Peyer's patch (tissue), 4 donors: ENCODE results near the gene CNIH4. TPM values are rescaled to one million over a fixed set of nuclear protein-coding genes. Genes with fewer than 3 reads are reported as not detected.
"Not testable (repeated sequence)": the region's sequence is repeated elsewhere in the genome, so short reads cannot be mapped to it uniquely, and the experiment has no call there.

ENCODE experiments used
- DNase-seq, 3 donors: peaks; one replicate each; pipeline ENCODE4 v3.0.0-alpha.2; 2017 to 2019
- H3K27ac ChIP-seq, 4 donors: fragments of 200-600 bp; sonication (generic); one replicate each; pipeline ENCODE4 v1.5.1; 2016 to 2019
- H3K27me3 ChIP-seq, 2 donors: fragments of 200-600 bp; sonication (generic); one replicate each; pipeline ENCODE4 v1.5.1; 2019
- H3K36me3 ChIP-seq, 3 donors: fragments of 200-600 bp; sonication (generic); one replicate each; pipeline ENCODE4 v1.5.1; 2016 to 2019
- H3K4me1 ChIP-seq, 4 donors: fragments of 200-600 bp; sonication (generic); one replicate each; pipeline ENCODE4 v1.5.1; 2016 to 2019
- H3K4me3 ChIP-seq, 4 donors: fragments of 200-600 bp; sonication (generic); 1 replicate in 3 of 4; 2 replicates in 1 of 4; pipeline ENCODE4 v1.5.1; 2016 to 2019; ENCODE audit warnings: mild to moderate bottlenecking in 1 of 4
- H3K9me3 ChIP-seq, 4 donors: fragments of 200-600 bp; sonication (generic); one replicate each; pipeline ENCODE4 v1.5.1; 2016 to 2019; ENCODE audit warnings: mild to moderate bottlenecking in 1 of 4
- POLR2A ChIP-seq, 2 donors: fragments of 450-650 bp; IDR thresholded peaks; one replicate each; pipeline ENCODE4 v1.5.1; 2017; ENCODE audit warnings: antibody characterized with exemption in 2 of 2, mild to moderate bottlenecking in 2 of 2, moderate library complexity in 2 of 2
- total RNA-seq, 4 donors: library from RNA; depleted of rRNA; stranded (reverse); fragments of >200 nt; gene quantifications; one replicate each; pipeline ENCODE4 v1.1.0, GENCODE V29; 2016
- TF ChIP-seq, protein P1 (sequence below), 6 experiments: fragments of 450-650 bp in 4 of 6; fragments of 200-600 bp in 2 of 6; sonication (generic) in 1 of 6; IDR thresholded peaks; one replicate each; pipeline ENCODE4 v1.5.1; 2017 to 2019; ENCODE audit warnings: antibody characterized with exemption in 6 of 6, mild to moderate bottlenecking in 3 of 6, moderate library complexity in 1 of 6

CNIH4 gene
- total RNA-seq, 4 donors from 2014 or later, result 19.8 to 77.8 (median 47.0) TPM

DNA sequence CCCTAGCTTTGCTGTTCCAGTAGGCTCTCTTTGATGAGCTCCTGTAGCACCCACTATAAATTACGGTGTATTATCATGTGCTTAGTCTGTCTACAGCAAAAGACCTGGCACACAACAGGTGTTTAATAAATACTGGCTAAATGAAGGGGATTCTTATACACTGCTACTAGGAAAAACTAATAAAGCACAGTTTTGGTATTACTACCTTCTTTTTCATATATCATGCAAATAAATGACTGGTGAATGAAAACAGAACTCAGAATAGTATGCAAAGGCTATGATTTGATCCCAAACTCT lies 51.6 kb downstream of the CNIH4 start:
- DNase-seq, result no peak
- TF ChIP-seq, protein P1, sequence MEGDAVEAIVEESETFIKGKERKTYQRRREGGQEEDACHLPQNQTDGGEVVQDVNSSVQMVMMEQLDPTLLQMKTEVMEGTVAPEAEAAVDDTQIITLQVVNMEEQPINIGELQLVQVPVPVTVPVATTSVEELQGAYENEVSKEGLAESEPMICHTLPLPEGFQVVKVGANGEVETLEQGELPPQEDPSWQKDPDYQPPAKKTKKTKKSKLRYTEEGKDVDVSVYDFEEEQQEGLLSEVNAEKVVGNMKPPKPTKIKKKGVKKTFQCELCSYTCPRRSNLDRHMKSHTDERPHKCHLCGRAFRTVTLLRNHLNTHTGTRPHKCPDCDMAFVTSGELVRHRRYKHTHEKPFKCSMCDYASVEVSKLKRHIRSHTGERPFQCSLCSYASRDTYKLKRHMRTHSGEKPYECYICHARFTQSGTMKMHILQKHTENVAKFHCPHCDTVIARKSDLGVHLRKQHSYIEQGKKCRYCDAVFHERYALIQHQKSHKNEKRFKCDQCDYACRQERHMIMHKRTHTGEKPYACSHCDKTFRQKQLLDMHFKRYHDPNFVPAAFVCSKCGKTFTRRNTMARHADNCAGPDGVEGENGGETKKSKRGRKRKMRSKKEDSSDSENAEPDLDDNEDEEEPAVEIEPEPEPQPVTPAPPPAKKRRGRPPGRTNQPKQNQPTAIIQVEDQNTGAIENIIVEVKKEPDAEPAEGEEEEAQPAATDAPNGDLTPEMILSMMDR (IDR thresholded peaks at IDR 0.05), result no peak
- no peak for TF ChIP-seq POLR2A (IDR thresholded peaks at IDR 0.05)
- H3K27ac ChIP-seq, result no peak overlapping the region
- no peaks in the 10 kb centered on the region for H3K4me1 ChIP-seq
- peaks cover 0 to 84% (median 0%) of the 10 kb centered on the region in 3 donors for H3K36me3 ChIP-seq
- no peak overlapping the region for H3K4me3 ChIP-seq
- H3K27me3 ChIP-seq, result no peaks in the 10 kb centered on the region
- H3K9me3 ChIP-seq, result no peaks in the 10 kb centered on the region

DNA sequence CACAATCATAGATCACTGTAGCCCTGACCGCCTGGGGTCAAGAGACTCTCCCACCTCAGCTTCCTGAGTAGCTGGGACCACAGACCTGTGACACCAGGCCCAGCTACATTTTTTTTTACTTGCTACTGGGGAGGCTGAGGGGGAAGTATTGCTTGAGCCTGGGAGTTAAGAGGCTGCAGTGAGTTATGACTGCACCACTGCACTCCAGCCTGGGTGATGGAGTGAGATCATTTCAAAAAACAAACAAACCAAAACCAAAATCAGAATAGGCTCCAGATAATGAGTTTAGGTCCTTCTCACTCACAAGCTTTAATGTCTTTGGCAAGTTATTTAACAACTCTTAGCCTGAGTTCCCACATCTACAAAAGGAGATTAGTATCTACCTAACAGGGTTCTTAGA lies 55.1 kb downstream of the CNIH4 start:
- no peak for DNase-seq
- Histone ChIP-seq H3K9me3 (no peaks in the 10 kb centered on the region), H3K4me3 (no peak overlapping the region), H3K27me3 (no peaks in the 10 kb centered on the region), H3K4me1 (no peaks in the 10 kb centered on the region), H3K36me3 (peaks cover 0 to 89% (median 0%) of the 10 kb centered on the region in 3 donors), H3K27ac (no peak overlapping the region)
- no peak for TF ChIP-seq POLR2A (IDR thresholded peaks at IDR 0.05)
- TF ChIP-seq, protein P1 (IDR thresholded peaks at IDR 0.05), result no peak

DNA sequence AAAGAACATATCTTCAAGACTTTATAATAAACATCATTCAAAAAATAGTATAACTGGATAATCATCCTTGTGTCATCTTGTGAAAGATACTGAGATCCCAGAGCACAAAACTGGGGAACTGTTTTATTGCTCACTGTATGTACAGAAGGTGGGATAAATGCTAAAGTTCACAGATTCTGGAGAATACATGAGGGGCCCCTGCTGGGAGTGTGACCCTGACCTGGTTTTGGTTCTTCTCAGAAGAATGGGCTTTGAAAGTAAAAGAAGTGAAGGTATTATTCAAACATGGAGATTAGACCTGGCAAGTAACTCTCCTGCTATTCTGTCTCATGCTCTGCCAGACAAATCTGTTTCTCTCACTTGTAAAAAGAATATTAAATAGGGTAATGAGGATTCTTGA lies 63.4 kb downstream of the CNIH4 start:
- Histone ChIP-seq H3K4me3 (no peak overlapping the region), H3K27ac (no peak overlapping the region), H3K9me3 (no peaks in the 10 kb centered on the region), H3K36me3 (peaks cover 0 to 98% (median 0%) of the 10 kb centered on the region in 3 donors), H3K4me1 (no peaks in the 10 kb centered on the region), H3K27me3 (no peaks in the 10 kb centered on the region)
- TF ChIP-seq, protein P1 (IDR thresholded peaks at IDR 0.05), result no peak
- TF ChIP-seq POLR2A (IDR thresholded peaks at IDR 0.05), result no peak
- DNase-seq, result no peak

DNA sequence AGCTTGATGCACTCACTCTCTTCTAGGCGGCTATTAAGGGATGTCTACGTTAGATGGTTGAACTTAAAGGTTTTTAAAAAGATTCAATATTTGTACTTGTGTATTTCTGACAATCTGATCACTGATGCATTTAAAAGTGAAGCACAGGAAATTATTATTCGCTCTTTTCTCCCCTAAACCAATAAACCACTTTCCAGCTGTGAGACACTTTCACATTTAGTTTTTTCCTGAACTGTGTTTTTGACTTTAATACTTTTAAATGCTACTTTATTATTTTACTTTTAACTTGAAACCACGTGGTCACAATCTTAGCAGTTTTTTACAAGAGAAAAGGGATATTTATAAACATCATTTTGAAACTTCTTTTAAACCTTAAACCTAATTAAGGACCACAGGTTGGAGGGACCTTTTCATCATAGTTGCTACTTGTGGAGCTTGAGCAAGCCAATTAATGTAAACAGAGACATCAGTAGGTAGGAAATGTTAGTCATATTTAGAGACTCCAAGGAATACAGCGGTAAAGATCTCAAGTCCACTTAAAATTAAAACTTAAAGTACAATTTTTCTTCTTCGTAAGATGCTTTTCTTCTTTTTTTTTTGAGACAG lies 68.7 kb downstream of the CNIH4 start:
- H3K36me3 ChIP-seq, result peaks cover 0 to 87% (median 0%) of the 10 kb centered on the region in 3 donors
- no peak for TF ChIP-seq POLR2A (IDR thresholded peaks at IDR 0.05)
- TF ChIP-seq, protein P1 (IDR thresholded peaks at IDR 0.05), result no peak
- no peak overlapping the region for H3K4me3 ChIP-seq
- H3K4me1 ChIP-seq, result peaks cover 0 to 13% (median 0%) of the 10 kb centered on the region in 4 donors
- no peaks in the 10 kb centered on the region for H3K27me3 ChIP-seq
- H3K27ac ChIP-seq, result no peak overlapping the region
- no peaks in the 10 kb centered on the region for H3K9me3 ChIP-seq
- DNase-seq, result no peak

DNA sequence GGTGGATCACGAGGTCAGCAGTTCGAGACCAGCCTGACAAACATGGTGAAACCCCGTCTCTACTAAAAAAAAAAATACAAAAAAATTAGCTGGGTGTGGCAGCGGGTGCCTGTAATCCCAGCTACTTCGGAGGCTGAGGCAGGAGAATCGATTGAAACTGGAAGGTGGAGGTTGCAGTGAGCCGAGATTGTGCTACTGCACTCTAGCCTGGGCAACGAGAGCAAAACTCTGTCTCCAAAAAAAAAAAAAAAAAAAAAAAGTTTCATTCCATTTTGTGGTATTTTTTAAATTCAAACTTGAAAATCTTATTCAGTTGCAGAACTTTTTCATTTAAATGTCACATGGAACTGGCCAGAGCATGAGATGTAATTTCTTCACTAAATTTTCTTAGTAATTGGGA lies 70.2 kb downstream of the CNIH4 start:
- not testable (repeated sequence) for H3K27ac ChIP-seq, DNase-seq, H3K4me3 ChIP-seq, H3K27me3 ChIP-seq, H3K9me3 ChIP-seq
- peaks cover 0 to 72% (median 0%) of the 10 kb centered on the region in 3 donors for H3K36me3 ChIP-seq
- peaks cover 0 to 27% (median 6%) of the 10 kb centered on the region in 4 donors for H3K4me1 ChIP-seq

DNA sequence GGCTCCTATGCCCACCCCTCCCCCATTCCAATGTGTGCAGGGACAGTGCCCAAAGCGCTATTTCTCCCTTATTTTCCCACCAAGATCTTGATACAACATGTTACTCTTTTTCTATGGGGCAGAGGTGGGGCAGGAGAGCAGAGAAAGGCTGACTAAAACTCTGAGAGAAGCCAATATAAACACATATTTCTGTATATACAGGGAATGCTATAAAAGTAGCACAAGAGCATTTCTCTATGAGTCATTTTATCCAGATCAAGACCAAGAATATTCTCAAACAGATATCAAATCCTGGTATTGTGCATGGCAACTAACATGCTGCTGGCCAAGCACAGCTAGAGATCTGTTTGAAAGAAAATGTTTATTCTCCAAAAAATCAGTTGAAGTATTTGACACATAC lies 70.7 kb downstream of the CNIH4 start:
- H3K4me3 ChIP-seq, result no peak overlapping the region
- no peaks in the 10 kb centered on the region for H3K27me3 ChIP-seq
- H3K36me3 ChIP-seq, result peaks cover 0 to 67% (median 0%) of the 10 kb centered on the region in 3 donors
- DNase-seq, result no peak
- peaks cover 0 to 31% (median 7%) of the 10 kb centered on the region in 4 donors for H3K4me1 ChIP-seq
- H3K9me3 ChIP-seq, result no peaks in the 10 kb centered on the region
- TF ChIP-seq POLR2A (IDR thresholded peaks at IDR 0.05), result no peak
- TF ChIP-seq, protein P1 (IDR thresholded peaks at IDR 0.05), result no peak
- no peak overlapping the region for H3K27ac ChIP-seq

DNA sequence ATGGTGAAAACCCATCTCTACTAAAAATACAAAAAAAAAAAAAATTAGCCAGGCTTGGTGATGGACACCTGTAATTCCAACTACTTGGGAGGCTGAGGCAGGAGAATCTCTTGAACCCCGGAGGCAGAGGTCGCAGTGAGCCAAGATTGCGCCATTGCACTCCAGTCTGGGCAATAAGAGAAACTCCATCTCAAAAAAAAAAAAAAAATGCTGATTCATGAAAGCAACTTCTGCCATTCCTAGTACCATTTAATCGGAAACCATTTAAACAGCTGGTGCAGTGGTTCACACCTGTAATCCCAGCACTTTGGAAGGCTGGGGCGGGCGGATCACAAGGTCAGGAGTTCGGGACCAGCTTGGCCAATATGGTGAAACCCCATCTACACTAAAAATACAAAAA lies 72.0 kb downstream of the CNIH4 start:
- H3K9me3 ChIP-seq, H3K4me3 ChIP-seq, H3K27me3 ChIP-seq, DNase-seq, H3K27ac ChIP-seq: not testable (repeated sequence)
- H3K36me3 ChIP-seq, result peaks cover 0 to 54% (median 0%) of the 10 kb centered on the region in 3 donors
- H3K4me1 ChIP-seq, result peaks cover 0 to 39% (median 7%) of the 10 kb centered on the region in 4 donors
